Smooth muscle cell (in vitro differentiated cells): Measurements from ENCODE around the gene TMEM145. TPM values are rescaled to one million over a fixed set of nuclear protein-coding genes. Genes with fewer than 3 reads are reported as not detected.

Source experiments
- DNase-seq: peaks from one replicate; lab custom pipeline; 2025; ENCODE audit not compliant: unreplicated experiment; lab: John Stamatoyannopoulos, UW
- H2AFZ ChIP-seq: fragments of 200-600 bp; sonication (generic); 2 replicates; pipeline ENCODE4 v1.6.0; 2016; ENCODE audit warnings: antibody characterized with exemption, low read depth, mild to moderate bottlenecking
- H3F3A ChIP-seq: fragments of 200-600 bp; sonication (generic); 2 replicates; pipeline ENCODE4 v1.6.0; 2017; ENCODE audit warnings: antibody characterized with exemption, low read depth
- H3K27ac ChIP-seq: fragments of 200-600 bp; sonication (generic); 2 replicates; pipeline ENCODE4 v1.5.1; 2016; ENCODE audit warnings: low read depth, mild to moderate bottlenecking
- H3K27me3 ChIP-seq: fragments of 200-600 bp; sonication (generic); 2 replicates; pipeline ENCODE4 v1.6.1; 2016; ENCODE audit warnings: low read depth, mild to moderate bottlenecking
- H3K36me3 ChIP-seq: fragments of 200-600 bp; sonication (generic); 2 replicates; pipeline ENCODE4 v1.5.1; 2016; ENCODE audit warnings: low read depth
- H3K4me1 ChIP-seq: fragments of 200-600 bp; sonication (generic); 2 replicates; pipeline ENCODE4 v1.5.1; 2016; ENCODE audit warnings: low read depth
- H3K4me2 ChIP-seq: fragments of 200-600 bp; sonication (generic); 2 replicates; pipeline ENCODE4 v1.6.0; 2016; ENCODE audit warnings: mild to moderate bottlenecking
- H3K4me3 ChIP-seq: fragments of 200-600 bp; sonication (generic); 2 replicates; pipeline ENCODE4 v1.5.1; 2016; ENCODE audit warnings: mild to moderate bottlenecking
- H3K79me2 ChIP-seq: fragments of 200-600 bp; sonication (generic); 2 replicates; pipeline ENCODE4 v1.6.0; 2016; ENCODE audit warnings: low read depth, mild to moderate bottlenecking
- H3K9ac ChIP-seq: fragments of 200-600 bp; sonication (generic); 2 replicates; pipeline ENCODE4 v1.6.0; 2016; ENCODE audit warnings: low read depth
- H3K9me3 ChIP-seq: fragments of 200-600 bp; sonication (generic); replicated peaks from 2 replicates; pipeline ENCODE4 v1.5.1; 2016; ENCODE audit warnings: low read depth
- H4K20me1 ChIP-seq: fragments of 200-600 bp; sonication (generic); 2 replicates; pipeline ENCODE4 v1.6.0; 2016; ENCODE audit warnings: low read depth
- WGBS: methylation state at CpG from one replicate; pipeline ENCODE4 v1.1.7; 2016; ENCODE audit warnings: low lambda C conversion rate; 5-methylcytosine and 5-hydroxymethylcytosine counted together
- polyA plus RNA-seq: library from polyadenylated mRNA; unstranded; fragments of >200 nt; fragmentation: Nextera tagmentation; extraction: Ambion mirVana; gene quantifications from 2 replicates; pipeline ENCODE4 v1.2.1, GENCODE V29; 2016
- total RNA-seq: library from RNA; depleted of rRNA; stranded (reverse); fragments of >200 nt; gene quantifications from 2 replicates; pipeline ENCODE4 v1.2.3, GENCODE V29; 2014
- TF ChIP-seq, protein P1 (sequence below): fragments of 200-600 bp; sonication (generic); IDR thresholded peaks from 2 replicates; pipeline ENCODE4 v1.5.1; 2017; ENCODE audit warnings: borderline replicate concordance, mild to moderate bottlenecking, antibody characterized with exemption; ENCODE audit not compliant: insufficient read depth, poor library complexity, severe bottlenecking

The TMEM145 gene
- total and polyA plus RNA-seq, 2 experiments from 2014 or later, result 0.11 TPM; not detected in 1

DNA sequence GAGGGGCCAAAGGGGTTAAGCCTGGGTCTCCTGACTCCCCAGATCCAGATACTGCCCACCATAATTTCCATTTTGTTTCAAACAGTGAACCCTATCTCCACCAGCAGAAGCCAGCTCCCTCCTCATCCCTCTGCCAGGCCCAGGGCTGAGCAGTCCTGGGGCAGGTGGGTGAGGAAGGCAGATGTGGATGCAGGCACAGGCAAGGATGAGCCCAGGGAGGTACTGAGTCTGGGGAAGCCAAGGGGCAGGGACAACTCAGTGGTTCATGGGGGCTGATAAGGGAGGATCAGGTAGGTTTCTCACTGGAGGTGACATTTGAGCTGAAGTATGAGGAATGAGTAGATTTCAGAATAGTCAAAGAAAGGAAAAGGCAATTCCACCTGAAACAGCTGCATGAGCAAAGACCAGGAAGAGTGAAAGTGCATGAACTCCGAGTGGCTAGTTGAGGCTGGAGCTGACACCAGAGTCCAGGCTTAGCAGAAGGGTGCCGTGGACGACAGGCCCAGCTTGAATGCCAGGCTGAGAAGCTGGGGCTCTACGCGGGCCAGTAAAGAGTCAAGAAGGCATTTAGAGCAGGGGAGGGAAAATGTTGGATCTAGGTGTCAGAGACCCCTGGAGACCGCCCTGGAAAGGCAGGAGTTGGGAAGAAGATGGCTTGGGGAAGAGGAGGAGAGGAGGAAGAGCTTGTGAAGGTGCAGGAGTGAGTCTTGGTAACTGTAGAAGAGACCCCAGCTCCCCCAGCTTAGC, 33.8 kb upstream of the TMEM145 start:
- Histone ChIP-seq H3K79me2 (peaks cover 20% of the 10 kb centered on the region), H3K9ac (peak overlapping the region; percentile 86), H2AFZ (no peak overlapping the region), H3K9me3 (no peaks in the 10 kb centered on the region), H3K27me3 (no peaks in the 10 kb centered on the region), H3K4me2 (peak overlapping the region; percentile 95), H3K36me3 (no peaks in the 10 kb centered on the region), H3K4me1 (peaks cover 38% of the 10 kb centered on the region), H3F3A (peaks cover 36% of the 10 kb centered on the region), H4K20me1 (peaks cover 36% of the 10 kb centered on the region), H3K4me3 (peak overlapping the region; percentile 94), H3K27ac (peak overlapping the region; percentile 97)
- WGBS, result 22% methylated on average over 6 of the region's 6 CpGs
- DNase-seq, result no peak
- TF ChIP-seq, protein P1, sequence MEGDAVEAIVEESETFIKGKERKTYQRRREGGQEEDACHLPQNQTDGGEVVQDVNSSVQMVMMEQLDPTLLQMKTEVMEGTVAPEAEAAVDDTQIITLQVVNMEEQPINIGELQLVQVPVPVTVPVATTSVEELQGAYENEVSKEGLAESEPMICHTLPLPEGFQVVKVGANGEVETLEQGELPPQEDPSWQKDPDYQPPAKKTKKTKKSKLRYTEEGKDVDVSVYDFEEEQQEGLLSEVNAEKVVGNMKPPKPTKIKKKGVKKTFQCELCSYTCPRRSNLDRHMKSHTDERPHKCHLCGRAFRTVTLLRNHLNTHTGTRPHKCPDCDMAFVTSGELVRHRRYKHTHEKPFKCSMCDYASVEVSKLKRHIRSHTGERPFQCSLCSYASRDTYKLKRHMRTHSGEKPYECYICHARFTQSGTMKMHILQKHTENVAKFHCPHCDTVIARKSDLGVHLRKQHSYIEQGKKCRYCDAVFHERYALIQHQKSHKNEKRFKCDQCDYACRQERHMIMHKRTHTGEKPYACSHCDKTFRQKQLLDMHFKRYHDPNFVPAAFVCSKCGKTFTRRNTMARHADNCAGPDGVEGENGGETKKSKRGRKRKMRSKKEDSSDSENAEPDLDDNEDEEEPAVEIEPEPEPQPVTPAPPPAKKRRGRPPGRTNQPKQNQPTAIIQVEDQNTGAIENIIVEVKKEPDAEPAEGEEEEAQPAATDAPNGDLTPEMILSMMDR, result no peak

DNA sequence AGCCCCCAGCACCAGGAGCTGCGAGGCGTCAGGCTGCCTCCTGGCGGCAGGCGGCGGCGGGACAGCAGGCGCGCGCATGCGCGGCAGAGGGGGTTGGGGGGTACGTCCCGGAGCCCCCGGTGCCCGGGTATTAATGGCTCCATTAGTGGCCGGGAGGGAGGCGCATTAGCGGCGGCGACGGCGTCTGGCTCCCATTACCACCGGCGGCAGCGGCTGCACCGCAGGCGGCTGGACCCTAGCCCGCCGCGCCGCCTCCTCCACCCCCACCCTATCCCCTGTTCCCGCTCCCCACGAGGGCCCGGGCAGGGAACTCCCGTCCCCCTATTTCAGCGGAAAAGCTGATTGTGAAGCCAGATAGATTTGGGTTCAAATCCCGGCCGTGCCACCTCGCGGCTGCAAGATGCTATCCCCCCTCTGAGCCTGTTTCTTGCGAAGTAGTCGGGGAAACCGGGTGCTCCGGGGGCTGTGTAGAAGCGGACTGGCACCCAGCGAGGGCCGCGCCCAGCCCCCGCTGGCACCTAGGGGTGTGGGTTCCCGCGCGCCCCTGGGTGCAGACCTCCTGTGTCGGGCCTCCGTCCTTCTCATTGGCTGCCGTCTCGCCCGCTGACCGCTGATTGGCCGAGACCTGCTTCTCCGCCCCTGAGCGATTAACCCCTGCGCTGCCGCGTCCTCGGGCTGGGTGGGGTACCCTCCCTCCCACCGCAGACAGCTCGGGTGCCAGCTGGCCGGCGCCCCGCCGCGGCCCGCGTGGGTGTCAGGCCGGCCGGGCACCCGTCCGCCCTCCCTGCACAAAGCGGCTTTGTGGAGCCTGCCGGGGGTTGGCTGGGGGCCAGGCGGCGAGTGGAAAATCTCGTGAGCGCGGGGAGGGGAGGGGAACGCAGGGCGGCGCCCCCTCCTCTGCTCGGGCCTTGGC, 33.0 kb upstream of the TMEM145 start:
- H3K36me3 ChIP-seq, result no peaks in the 10 kb centered on the region
- peak overlapping the region; percentile 94 for H3K4me3 ChIP-seq
- H3K9ac ChIP-seq, result peak overlapping the region; percentile 86
- WGBS, result under 1% methylated on average over 57 of the region's 89 CpGs
- H2AFZ ChIP-seq, result no peak overlapping the region
- H4K20me1 ChIP-seq, result peaks cover 37% of the 10 kb centered on the region
- peak; percentile 97 for DNase-seq
- H3K9me3 ChIP-seq, result no peaks in the 10 kb centered on the region
- H3F3A ChIP-seq, result peaks cover 36% of the 10 kb centered on the region
- H3K79me2 ChIP-seq, result peaks cover 19% of the 10 kb centered on the region
- H3K4me2 ChIP-seq, result peak overlapping the region; percentile 95
- H3K27ac ChIP-seq, result peak overlapping the region; percentile 97
- TF ChIP-seq, protein P1, result peak; percentile 83
- H3K27me3 ChIP-seq, result no peaks in the 10 kb centered on the region
- peaks cover 38% of the 10 kb centered on the region for H3K4me1 ChIP-seq

DNA sequence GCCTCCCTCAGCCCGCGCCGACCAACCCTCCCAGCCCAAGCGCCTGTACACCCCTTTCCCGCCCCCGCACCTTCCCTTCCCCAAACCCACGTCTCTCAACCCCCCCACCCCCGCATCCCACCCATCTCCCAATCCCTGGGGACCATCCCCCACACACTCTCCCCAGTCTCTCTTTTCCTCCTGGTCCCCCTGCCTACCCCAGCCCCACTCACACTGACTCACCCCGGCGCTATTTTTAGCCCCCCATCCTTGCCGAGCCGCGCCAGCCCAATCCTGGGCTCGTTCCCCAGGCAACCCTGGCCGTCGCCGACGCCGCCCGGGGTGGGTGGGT, 32.3 kb upstream of the TMEM145 start:
- Histone ChIP-seq H3K9ac (peak overlapping the region; percentile 86), H3K4me1 (peaks cover 40% of the 10 kb centered on the region), H4K20me1 (peaks cover 39% of the 10 kb centered on the region), H2AFZ (no peak overlapping the region), H3K27me3 (no peaks in the 10 kb centered on the region), H3K4me2 (peak overlapping the region; percentile 95), H3K27ac (peak overlapping the region; percentile 97), H3K4me3 (peak overlapping the region; percentile 94), H3F3A (peaks cover 36% of the 10 kb centered on the region), H3K9me3 (no peaks in the 10 kb centered on the region), H3K36me3 (no peaks in the 10 kb centered on the region), H3K79me2 (peaks cover 14% of the 10 kb centered on the region)
- TF ChIP-seq, protein P1, result no peak
- DNase-seq, result peak; percentile 85
- 0% methylated on average over 11 of the region's 20 CpGs for WGBS
